Stimulated activated CD4-positive, alpha-beta T cell treated with anti-CD3 and anti-CD28 coated beads, Interleukin-4, amount 100 ng/mL, for 4 hours (primary cell): Measurements from ENCODE around the gene PPP4R3B.
A peak's percentile ranks its signal among the peaks of the same experiment; 100 is the strongest.
"Not testable (repeated sequence)": the region's sequence is repeated elsewhere in the genome, so short reads cannot be mapped to it uniquely, and the experiment has no call there.

Experiments
- DNase-seq, 2 experiments: peaks; one replicate each; pipeline ENCODE4 v3.0.0-alpha.2; 2020

The PPP4R3B gene

DNA sequence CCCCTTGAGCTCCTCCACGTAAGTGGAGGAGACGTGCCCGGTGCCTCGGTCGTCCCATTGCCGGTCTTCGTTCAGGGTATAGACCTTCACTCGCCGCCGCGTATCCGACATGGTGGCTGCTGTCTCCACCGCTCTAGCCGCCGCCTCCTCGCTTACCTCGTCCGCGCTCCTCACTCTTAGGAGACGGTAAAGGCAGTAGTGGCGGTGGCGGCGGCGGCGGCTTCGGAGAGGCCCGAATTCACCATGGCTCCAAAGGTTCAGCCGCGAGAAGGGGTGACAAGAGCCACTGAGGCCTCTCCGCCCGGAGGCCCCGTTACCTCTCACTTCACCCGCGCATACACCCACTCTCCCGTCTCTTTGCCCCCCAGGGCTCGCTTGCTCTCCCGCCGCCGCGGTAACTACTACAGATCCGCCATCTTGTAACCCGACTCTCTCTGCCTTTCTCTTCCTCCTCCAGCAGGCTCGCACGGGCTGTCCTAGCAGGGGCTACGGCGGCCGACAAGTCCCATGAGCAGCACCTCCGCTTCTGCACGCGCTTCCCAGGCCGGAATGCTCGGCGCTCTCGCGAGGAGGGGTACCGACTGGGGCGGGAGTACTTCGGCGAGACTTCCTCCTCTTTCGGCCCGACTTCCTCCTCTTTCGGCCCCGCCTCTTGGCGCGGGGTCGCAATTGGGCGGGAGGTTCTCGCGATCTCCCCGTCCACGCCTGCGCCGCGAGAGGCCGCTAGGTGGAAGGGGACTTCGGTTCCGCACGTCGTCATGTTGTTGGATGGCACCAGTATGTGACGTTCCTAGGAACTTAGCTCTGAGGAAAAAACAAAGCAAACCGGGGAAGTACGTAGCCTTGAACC is at the start of gene PPP4R3B:
Gene PPP4R3B, minus strand, starts transcription at position 448 of the 850 bp plus-strand sequence. Its CDS starts 337 bp downstream, at position 111.
- DNase-seq = peak; percentile 93 to 100

DNA sequence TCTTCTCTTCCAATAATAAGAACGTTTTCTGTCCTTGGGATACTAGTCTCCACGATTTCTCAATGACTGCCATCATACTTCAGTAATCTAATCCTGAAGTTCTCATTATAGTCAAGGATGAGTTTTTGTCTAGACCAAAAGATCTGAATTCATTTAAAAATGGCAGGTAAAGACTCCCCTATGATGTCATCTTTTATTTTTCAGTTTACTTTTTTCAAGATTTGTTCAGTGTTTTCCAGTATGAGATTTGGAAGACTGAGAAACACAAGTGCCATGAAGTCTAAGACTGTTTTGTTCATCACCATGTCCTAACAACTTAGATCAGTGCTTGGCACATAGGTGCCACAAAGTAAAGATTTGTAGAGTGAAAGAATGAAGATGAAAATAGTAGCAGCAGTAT is 35.8 kb upstream of the PPP4R3B start:
- no peak for DNase-seq

DNA sequence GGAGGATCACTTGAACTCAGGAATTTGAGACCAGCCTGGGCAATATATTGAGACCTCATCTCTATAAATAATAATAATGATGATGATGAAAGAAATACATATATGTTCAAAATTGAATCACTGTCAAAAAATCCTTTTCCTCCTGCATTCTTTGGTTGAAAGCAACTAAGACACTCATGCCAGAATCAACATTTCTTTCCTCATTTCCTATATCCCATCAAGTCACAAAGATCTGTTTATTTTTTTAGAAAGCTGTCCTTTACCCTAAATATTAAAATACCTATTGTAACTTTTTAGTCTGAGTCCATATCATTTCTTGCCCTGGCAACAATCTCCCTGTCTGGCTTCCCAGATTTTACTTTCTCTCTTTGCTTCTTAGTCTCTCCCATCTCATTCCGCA is 31.8 kb upstream of the PPP4R3B start:
- no peak for DNase-seq

DNA sequence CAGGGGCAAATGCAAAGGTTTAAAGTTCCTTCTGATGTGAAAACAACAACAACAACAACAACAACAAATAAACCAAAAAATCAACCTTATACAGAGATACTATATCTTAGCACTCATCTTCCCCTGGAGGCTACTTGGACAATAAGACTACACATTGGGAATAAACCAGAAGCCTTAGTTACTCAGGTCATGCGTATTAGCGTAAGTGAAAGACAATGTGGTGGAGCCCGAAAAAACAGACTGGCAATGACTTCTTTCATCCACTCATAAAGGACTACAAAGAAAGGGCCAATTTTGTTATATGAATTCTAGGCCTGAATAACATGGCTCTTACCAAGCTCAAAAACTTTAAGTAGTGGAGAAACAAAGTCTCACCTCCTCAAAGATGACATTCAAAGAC is 19.4 kb upstream of the PPP4R3B start:
- DNase-seq = no peak

DNA sequence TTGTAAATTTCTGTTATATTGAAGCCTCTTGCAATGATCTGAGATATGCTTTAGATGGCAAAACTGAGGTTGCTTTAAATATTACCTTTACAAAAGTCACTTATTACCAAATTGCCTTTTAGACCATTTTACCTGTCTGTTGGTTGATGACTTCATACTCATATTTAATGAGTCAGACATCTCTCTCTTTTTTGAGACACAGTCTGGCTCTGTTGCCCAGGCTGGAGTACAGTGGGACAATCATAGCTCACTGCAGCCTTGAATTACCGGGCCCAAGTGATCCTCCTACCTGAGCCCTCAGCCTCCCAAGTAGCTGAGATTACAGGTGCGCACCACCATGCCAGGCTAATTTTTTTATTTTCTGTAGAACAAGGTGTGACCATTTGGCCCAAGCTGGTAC is 11.5 kb upstream of the PPP4R3B start:
- DNase-seq = no peak

DNA sequence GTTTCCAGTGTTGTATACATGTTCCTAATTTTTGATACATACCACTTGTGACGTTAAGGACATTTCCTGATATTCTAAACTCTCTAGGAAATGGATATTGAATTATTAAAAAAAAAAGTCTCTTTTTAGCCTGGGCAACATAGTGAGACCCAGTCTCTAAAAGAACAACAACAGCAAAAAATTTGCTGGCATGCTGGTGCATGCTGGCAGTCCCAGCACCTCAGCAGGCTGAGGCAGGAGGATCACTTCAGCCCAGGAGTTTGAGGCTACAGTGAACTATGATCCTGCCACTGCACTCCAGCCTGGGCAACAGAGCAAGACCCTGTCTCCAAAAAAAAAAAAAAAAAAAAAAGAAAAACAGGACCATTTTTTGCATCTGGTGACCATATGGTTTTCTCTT is 10.5 kb upstream of the PPP4R3B start:
- DNase-seq = no peak

DNA sequence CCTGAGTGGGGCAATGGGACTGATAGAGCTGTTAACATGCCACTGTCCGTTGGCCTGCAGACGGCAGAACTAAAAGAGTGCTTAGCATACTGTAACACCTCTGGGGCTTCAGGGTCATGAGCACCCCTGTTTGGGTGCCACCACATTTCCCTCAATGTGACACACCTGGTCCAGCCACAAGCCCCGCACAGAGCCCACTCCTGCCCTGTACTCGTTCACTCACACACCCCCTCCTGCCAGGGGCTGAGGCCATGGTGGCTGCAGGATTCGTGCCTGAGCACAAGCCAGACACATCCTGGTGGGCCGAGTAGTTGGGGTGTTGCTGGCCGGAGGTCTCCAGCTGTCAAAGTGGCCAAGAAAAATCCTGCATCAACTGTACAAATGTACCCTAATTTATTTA is 4.4 kb upstream of the PPP4R3B start:
- no peak for DNase-seq

DNA sequence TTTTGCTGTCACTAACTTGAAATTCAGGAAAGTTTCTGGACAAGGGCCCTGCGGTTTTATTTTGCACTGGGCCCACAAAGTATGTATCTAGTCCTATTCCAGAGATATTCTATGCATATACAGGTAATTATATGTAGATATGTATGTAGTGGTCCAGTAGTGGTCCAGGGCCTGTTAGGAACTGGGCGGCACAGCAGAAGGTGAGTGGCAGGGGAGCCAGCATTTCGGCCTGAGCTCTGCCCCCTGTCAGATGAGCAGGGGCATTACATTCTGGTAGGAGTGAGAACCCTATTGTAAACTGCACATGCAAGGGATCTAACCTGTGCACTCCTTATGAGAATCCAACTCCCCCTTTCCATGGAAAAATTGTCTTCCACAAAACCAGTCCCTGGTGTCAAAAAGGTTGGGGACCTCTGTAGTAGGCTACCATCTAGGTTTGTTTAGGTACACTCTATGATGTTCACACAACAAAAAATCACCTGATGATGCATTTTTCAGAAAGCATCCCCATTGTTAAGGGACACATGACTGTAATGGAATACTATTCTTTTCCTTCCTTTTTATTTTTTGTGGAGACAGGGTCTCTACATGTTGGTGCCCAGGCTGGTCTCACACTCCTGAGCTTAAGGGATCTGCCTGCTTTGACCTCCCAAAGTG is 2.8 kb upstream of the PPP4R3B start:
- DNase-seq = no peak

DNA sequence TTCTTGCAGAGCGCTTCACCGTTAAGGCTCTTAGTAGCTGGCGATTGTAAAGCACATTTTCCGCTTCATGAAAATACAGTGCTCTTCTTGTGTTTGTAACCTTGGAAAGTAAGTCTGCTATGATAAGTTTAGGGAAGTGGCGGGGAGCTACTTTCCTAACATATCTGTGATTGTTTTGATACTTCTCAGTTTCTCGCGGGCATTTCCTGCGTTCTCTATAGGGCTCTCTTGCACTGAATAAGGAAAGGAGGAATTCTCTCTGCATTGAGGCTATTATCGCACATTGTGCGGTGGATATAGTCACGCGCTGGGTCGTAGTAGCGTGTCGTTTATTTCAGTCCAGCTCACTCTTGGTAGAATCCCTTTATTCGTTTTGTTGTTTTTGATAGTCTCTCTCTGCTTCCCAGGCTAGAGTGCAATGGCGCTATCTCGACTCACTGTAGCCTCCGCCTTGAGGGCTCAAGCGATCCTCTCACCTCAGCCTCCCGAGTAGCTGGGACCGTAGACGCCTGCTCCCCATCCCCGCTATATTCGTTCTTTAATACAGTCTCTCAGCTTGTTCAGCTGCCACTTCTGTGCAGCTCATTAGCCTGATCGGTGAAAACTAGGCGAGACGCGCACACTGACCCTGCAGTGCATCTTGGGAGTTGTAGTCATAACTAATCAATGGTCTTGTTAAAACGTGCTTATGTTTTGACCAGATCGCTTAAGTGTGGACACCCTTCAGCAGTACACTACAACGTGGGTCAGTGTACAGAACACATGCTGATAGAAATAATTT is 1.0 kb upstream of the PPP4R3B start:
- DNase-seq = peak; percentile 34 to 39

DNA sequence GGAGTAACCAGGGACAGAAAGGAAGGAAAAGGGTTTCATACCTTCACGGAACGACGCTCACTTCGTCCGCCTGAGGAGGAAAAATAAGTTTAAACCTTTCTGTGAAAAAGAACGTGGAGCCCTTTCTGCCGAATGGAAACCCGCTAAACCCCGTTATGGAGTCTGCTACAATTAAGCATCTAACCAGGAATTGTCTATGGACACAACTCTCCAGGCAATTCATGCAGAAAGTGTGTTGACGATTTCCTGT is 528 bp upstream of the PPP4R3B start:
- no peak for DNase-seq

DNA sequence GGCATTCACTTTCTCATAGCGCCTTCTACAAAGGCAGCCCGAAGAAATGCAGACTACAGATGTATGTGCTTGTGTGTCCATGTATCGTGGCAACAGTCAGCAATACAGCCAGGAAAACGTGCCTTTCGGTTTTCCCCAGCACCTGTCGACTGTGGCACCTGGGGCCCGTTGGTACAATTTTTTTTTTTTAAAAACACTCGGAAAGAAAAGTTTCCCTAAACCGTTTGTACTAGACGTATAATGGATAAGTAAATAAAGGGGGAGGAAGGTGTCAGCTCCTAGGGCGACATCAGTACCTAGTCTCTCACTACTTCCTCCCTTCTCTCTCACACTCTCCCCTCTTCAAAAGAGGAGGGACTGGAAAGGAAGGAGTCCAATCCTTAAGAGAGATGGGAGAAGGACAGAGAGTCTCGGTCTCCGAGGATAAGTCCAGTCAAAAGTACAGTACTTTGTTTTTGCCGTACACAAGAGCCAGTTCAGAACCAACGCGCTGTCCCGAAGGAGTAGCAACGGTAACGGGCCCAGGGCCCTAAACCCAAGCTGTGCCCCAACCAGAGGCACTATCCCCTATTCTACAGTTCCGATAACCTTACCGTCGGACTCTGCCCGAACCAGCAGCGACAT is 759 bp downstream of the PPP4R3B start:
- peak in 1 of 2 experiments; percentile 25 for DNase-seq

DNA sequence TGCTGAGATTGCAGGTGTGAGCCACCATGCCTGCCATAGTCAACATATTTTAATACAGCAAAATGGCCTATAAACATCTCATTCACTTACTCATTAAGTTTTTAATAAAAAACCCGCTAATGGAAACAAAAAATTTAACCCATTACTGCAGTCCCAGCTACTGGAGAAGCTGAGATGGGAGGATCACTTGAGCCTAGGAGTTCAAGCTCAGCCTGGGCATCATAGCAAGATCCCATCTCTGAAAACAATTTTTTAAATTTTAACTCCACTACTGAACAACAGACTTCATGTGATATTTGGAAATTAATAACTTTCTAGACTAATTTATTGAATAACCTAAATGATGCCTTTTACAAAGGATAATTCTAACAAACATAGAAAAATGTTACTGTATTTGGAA is 5.4 kb downstream of the PPP4R3B start:
- no peak for DNase-seq

DNA sequence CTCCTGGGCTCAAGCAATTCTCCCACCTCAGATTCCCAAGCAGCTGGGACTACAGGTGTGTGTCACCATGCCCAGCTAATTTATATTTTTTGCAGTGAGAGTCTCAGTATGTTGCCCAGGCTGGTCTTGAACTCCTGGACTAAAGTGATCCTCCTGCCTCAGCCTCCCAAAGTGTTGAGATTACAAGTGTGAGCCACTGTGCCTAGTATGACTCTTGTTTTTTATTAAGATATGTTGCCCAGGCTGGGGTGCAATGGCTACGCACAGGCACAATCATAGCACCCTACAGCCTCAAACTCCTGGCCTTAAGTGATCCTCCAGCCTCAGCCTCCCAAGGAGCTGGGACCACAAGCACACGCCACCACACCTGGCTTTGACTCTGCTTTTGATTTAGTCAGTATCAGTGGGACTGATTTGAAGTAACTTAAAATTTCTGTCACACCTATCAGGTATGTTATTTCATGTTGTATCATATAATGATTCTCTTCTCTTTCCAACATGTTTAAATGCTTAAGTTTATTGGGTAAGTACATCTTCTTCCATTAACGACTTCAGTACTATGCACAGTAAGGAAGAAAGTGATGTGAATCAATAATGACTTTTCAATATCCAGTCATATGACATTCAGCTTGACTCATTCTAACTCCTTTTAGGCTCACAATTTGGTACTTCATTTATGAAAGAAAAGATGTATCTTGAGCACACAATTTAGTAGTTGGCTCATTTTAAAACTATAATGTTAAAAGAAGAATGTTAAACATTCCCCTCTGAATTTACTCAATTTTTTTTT is 6.3 kb downstream of the PPP4R3B start:
- no peak for DNase-seq

DNA sequence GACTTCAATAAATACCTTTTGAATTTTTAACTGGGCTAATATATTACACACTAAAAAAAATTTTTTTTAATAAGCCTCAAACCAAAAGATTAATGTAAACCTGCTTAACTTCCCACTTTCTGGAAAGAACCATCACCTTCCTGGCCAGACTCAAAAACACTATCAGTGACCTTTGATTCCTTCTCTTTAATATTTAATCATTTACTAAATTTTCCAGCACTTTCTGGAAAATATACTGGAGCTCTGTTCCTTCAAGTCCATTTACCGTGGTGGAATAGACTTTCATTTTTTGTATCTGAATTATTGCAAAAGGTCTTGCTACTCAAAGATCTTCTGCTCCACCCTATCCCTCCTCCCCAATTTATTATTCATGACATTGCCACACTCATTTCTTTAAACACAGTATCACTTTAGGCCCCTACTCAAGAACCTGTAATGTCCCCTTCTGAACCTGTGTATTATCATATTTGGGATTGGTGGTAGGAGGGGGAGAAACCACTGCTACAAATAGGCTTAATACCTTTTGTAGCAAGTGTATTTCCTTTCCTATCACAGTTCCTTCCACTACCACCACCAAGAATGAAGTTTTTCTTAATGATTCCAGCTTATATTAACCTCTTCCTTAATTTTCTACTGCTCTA is 7.4 kb downstream of the PPP4R3B start:
- no peak for DNase-seq

DNA sequence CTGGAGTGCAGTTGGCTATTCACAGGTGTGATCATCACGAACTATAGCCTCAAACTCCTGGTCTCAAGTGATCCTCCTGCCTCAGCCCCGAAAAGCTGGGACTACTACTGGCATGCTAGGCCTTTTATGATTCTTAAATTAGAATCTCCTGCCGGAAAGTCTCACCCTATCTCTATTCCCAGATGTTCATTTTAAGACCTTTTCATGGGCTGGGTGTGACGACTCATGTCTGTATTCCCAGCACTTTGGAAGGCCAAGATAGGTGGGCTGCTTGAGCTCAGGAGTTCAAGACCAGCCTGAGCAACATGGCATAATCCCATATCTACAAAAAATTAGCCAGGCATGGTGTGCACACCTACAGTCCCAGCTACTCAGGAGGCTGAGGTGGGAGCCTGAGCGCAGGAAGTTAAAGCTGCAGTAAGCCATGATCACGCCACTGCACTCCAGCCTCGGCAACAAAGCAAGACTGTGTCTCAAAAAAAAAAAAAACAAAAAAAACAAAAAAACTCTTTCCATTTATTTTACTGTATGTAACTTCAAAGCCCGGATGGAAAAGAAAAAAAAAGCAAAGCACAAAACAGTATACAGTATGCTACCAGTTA is 8.1 kb downstream of the PPP4R3B start:
- no peak for DNase-seq

DNA sequence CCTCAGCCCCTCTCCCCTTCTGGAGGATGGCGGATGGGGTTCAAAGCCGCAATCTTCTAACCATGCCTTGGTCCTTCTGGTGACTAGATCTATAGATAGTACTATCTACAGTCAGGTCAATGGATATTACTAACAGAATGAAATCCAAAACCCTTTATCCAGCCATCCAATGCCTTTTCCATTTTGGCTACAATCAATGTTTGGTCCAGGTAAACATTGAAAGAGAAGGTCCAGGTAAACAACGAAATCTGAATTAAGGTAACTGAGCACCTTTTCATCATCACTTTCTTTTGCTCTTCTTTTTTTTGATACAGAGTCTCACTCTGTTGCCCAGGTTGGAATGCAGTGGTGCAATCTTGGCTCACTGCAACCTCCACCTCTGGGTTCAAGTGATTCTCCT is 9.7 kb downstream of the PPP4R3B start:
- no peak for DNase-seq

DNA sequence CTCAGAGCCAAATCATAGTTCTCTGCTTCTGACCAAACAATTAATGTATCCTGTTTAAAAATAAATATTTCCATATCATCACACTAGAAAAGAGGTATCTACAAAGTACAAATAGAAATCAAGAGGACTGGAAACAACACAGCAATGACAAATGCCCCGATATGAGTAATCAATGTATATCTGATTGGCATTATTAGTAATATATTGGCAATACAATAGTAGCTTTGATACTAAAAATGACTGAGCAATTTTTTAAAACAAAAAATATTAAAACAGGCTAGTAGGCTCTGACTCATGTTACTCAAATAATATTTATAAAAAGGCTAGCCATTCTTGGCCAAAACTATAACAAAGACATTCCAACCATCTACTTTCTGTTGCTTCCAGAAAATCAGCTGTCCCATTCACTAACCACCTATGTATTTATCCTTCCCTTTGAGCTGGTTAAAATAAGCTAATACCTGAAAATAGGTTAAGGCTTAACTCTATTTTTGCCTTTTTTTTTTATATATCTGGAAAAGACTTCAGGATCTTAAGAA is 13.3 kb downstream of the PPP4R3B start:
- DNase-seq = no peak

DNA sequence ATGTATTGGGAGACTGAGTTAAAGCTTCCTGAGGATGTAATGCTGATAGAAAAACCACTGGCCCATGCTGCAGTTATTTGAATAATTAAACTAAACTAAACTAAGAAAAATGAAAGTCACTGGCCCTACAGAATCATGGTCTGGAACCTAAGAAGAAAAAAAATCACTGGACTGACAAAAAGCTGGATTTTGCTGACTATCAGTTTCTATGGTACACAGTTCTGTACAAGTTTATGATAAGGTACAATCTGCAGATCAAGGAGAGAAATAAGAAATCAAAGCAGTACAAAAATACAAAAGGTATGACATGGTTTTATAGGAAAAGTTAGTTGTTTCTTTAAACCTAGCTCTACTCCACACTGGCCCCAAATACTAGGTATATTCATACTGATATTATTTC is 15.6 kb downstream of the PPP4R3B start:
- DNase-seq = no peak

DNA sequence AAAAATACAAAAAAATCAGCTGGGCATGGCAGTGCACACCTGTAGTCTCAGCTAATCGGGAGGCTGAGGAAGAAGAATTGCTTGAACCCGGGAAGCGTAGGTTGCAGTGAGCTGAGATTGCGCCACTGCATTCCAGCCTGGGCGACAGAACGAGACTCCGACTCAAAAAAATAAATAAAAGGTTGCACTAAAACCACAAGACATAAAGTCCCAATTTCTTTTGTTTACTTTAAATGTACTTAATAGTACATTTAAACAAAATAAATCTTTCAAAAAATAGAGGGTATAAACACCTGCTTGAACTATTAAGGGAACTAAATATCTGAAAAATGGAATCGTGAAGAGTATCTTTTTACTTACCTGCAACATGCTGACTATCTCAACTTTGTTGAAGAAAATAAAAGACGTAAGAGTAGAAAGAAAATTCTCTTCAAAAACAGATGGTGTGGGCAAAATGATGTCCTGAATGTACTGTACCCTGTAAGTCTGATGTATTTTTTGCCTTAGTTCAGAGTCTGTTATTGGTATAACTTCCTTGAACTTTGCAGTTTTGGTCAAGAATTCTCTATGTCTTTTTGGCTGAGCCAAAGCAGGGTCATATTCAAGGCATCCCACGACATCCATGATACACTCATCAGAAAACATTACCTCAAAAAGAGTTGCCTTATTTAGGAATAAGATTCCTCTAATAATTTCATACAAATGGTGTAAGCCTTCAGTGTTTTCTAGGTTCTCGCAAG is 19.2 kb downstream of the PPP4R3B start:
- no peak for DNase-seq

DNA sequence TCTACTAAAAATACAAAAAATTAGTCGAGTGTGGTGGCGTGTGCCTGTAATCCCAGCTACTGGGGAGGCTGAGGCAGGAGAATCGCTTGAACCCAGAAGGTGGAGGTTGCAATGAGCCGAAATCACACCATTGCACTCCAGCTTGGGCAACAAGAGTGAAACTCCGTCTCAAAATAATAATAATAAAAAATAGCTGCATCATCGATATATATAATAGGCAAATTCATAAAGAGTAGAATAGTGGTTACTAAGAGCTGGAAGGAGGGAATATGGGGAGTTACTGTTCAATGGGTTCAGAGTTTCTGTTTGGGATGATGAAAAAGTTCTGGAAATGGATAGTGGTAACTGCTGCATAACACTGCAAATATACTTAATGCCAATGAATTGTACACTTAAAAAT is 20.6 kb downstream of the PPP4R3B start:
- DNase-seq = not testable (repeated sequence)

DNA sequence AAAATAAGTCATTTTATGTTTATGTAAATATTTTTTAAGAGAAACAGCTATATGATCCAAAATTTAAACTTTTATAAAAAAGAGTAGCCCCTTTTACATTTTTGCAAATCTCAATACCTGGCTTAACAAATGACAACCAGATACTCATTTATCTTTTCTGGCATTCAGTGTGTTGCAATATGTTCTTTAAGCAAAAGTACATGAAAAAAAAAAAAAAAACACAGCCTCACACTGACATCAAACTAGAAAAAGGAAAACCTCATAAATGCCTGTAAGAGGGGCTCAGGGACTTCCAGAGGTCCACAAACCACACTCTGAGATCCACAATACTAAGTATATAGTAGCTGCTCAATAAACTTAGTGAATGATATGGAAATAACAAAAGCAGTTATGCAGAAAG is 21.9 kb downstream of the PPP4R3B start:
- no peak for DNase-seq
